GM10266 (cell line): ENCODE data around the gene ENG.
A peak's percentile ranks its signal among the peaks of the same experiment; 100 is the strongest.

ENCODE experiments used
- DNase-seq: peaks from one replicate; pipeline ENCODE4 v3.0.0; 2012; ENCODE audit errors: extremely low spot score
- TF ChIP-seq, protein P1 (sequence below): IDR thresholded peaks from 2 replicates; pipeline ENCODE4 v1.5.1; 2012; ENCODE audit warnings: mild to moderate bottlenecking, low read depth; ENCODE audit not compliant: control insufficient read depth, insufficient read depth; ENCODE audit errors: missing control alignments

The ENG gene

GRCh38 chr9:127867356-127868277 lies 13.2 kb upstream of the ENG start:
- TF ChIP-seq, protein P1, sequence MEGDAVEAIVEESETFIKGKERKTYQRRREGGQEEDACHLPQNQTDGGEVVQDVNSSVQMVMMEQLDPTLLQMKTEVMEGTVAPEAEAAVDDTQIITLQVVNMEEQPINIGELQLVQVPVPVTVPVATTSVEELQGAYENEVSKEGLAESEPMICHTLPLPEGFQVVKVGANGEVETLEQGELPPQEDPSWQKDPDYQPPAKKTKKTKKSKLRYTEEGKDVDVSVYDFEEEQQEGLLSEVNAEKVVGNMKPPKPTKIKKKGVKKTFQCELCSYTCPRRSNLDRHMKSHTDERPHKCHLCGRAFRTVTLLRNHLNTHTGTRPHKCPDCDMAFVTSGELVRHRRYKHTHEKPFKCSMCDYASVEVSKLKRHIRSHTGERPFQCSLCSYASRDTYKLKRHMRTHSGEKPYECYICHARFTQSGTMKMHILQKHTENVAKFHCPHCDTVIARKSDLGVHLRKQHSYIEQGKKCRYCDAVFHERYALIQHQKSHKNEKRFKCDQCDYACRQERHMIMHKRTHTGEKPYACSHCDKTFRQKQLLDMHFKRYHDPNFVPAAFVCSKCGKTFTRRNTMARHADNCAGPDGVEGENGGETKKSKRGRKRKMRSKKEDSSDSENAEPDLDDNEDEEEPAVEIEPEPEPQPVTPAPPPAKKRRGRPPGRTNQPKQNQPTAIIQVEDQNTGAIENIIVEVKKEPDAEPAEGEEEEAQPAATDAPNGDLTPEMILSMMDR = no peak
- DNase-seq = no peak

- TF ChIP-seq, protein P1 = no peak
- peak; percentile 77 for DNase-seq
Measured at GRCh38 chr9:127866535-127866934, 12.1 kb upstream of the ENG start.

- no peak for DNase-seq
- TF ChIP-seq, protein P1 = no peak
Measured at GRCh38 chr9:127865645-127866464, 11.4 kb upstream of the ENG start.

DNA sequence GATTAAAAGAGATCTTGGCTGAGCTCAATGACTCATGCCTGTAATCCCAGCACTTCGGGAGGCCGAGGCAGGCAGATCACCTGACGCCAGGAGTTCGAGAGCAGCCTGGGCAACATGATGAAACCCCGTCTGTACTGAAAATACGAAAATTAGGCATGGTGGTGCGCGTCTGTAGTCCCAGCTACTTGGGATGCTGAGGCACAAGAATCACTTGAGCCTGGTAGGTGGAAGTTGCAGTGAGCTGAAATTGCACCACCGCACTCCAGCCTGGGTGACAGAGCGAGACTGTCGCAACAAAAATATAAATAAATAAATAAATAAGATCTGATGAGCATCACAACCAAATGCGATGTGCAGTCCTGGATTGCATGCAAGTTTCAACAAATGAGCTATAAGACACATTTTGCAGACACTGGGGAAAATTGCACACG lies 8.7 kb upstream of the ENG start:
- DNase-seq = no peak

GRCh38 chr9:127862075-127863011 lies 7.9 kb upstream of the ENG start:
- TF ChIP-seq, protein P1 = no peak
- peak; percentile 56 for DNase-seq

More for the DNA sequence above, 8.7 kb upstream of the ENG start:
- TF ChIP-seq, protein P1 = no peak

- TF ChIP-seq, protein P1 = no peak
- DNase-seq = no peak
Measured at GRCh38 chr9:127860779-127861178, 6.3 kb upstream of the ENG start.
